Breast epithelium (tissue), 4 donors: ENCODE measurements around the gene MAL. TPM values are rescaled to one million over a fixed set of nuclear protein-coding genes. Genes with fewer than 3 reads are reported as not detected.

Source experiments
- DNase-seq, 2 donors: peaks; one replicate each; pipeline ENCODE4 v3.0.0-alpha.2; 2019; ENCODE audit warnings: low spot score in 2 of 2
- H3K27ac ChIP-seq, 2 donors: fragments of 200-600 bp; sonication (generic) in 1 of 2; one replicate each; pipeline ENCODE4 v1.5.1; 2016 to 2019; ENCODE audit warnings: mild to moderate bottlenecking in 1 of 2
- H3K27me3 ChIP-seq, 2 donors: fragments of 200-600 bp; sonication (generic) in 1 of 2; one replicate each; pipeline versions ENCODE4 v1.5.1 to v1.6.0; 2017 to 2019; ENCODE audit warnings: control low read depth in 1 of 2, mild to moderate bottlenecking in 1 of 2
- H3K36me3 ChIP-seq: fragments of 200-600 bp; one replicate; pipeline ENCODE4 v1.5.1; 2019
- H3K4me1 ChIP-seq, 2 donors: fragments of 200-600 bp; sonication (generic); one replicate each; pipeline ENCODE4 v1.5.1; 2016 to 2019; ENCODE audit warnings: control low read depth in 1 of 2
- H3K4me3 ChIP-seq, 3 donors: fragments of 200-600 bp; sonication (generic); 1 replicate in 2 of 3; 2 replicates in 1 of 3; pipeline ENCODE4 v1.5.1; 2016 to 2019; ENCODE audit warnings: mild to moderate bottlenecking in 3 of 3, moderate library complexity in 2 of 3
- H3K9me3 ChIP-seq, 2 donors: fragments of 200-600 bp; sonication (generic) in 1 of 2; one replicate each; pipeline ENCODE4 v1.5.1; 2016 to 2019; ENCODE audit warnings: control low read depth in 1 of 2
- POLR2A ChIP-seq: fragments of 450-650 bp; IDR thresholded peaks from one replicate; pipeline ENCODE4 v1.6.1; 2016; ENCODE audit warnings: antibody characterized with exemption, mild to moderate bottlenecking, moderate library complexity
- POLR2AphosphoS5 ChIP-seq, 3 donors: sonication (generic); formaldehyde crosslinking; IDR thresholded peaks; one replicate each; pipeline ENCODE4 v1.6.1; 2017; ENCODE audit warnings: antibody characterized with exemption in 3 of 3
- intact Hi-C: fragments of 100-400 bp; cut with DNase I; formaldehyde crosslinking; loops from one replicate; pipeline ENCODE4 v1.15.1; 2023; ENCODE audit warnings: low total_unique reads
- total RNA-seq, 3 donors: library from RNA; depleted of rRNA; stranded (reverse); fragments of >200 nt; gene quantifications; one replicate each; pipeline ENCODE4 v1.1.0, GENCODE V29; 2016
- TF ChIP-seq, protein P1 (sequence below), 3 donors: fragments of 450-650 bp; IDR thresholded peaks; one replicate each; pipeline ENCODE4 v1.5.1; 2016 to 2017; ENCODE audit warnings: antibody characterized with exemption in 3 of 3, mild to moderate bottlenecking in 3 of 3, moderate library complexity in 3 of 3

The MAL gene
- total RNA-seq, 3 donors from 2014 or later, result 0.32 to 2.3 TPM; not detected in 1

DNA sequence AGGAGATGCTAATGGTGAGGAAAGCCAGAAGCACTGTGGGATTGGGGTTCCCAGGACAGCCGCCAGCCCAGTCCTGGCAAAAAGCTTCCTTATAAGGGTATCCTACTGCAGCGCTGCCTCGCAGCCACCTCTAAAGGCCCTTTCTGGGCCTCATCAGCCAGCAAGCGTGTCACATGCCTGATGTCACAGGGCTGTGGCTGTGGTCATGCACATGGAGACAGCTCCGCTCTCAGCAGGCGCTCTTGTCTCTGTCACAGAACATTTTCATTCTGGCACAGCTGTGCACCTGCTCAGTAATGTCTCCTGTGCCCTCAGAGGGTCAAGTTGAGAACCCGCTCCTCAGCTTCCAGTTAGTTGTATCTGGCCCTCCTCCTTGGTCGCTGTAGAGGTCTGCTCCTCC is 17.7 kb upstream of the MAL start:
- TF ChIP-seq POLR2A, result no peak
- TF ChIP-seq, protein P1, sequence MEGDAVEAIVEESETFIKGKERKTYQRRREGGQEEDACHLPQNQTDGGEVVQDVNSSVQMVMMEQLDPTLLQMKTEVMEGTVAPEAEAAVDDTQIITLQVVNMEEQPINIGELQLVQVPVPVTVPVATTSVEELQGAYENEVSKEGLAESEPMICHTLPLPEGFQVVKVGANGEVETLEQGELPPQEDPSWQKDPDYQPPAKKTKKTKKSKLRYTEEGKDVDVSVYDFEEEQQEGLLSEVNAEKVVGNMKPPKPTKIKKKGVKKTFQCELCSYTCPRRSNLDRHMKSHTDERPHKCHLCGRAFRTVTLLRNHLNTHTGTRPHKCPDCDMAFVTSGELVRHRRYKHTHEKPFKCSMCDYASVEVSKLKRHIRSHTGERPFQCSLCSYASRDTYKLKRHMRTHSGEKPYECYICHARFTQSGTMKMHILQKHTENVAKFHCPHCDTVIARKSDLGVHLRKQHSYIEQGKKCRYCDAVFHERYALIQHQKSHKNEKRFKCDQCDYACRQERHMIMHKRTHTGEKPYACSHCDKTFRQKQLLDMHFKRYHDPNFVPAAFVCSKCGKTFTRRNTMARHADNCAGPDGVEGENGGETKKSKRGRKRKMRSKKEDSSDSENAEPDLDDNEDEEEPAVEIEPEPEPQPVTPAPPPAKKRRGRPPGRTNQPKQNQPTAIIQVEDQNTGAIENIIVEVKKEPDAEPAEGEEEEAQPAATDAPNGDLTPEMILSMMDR (IDR thresholded peaks at IDR 0.05), result no peak
- TF ChIP-seq POLR2AphosphoS5 (IDR thresholded peaks at IDR 0.05), result no peak
- no peaks in the 10 kb centered on the region for H3K36me3 ChIP-seq
- DNase-seq, result no peak
- H3K27ac ChIP-seq, result no peak overlapping the region
- no peak overlapping the region for H3K4me3 ChIP-seq
- intact Hi-C loops, result no loop called here
- H3K9me3 ChIP-seq, result no peaks in the 10 kb centered on the region
- H3K4me1 ChIP-seq, result no peaks in the 10 kb centered on the region
- H3K27me3 ChIP-seq, result no peaks in the 10 kb centered on the region

DNA sequence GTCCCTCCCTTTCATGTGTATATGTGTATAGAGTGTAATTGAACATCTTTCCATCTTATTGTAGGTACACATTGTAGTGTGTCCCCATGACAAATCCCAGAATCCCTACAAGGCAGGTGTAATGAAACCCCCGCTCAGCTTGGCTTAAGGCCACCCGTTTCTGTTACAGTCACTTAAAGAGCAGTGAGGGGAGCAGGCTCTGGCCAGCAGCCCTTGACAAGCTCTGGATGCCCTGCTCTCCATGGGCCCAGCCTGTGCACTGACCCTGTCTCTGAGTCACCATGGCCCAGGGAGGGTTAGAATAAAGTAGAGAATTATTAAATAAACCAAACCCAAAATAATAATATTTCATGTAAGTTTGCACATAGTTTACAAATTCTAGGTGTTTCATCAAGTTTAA is 17.2 kb upstream of the MAL start:
- no peak for DNase-seq
- H3K36me3 ChIP-seq, result no peaks in the 10 kb centered on the region
- H3K9me3 ChIP-seq, result no peaks in the 10 kb centered on the region
- TF ChIP-seq, protein P1 (IDR thresholded peaks at IDR 0.05), result no peak
- TF ChIP-seq POLR2A, result no peak
- TF ChIP-seq POLR2AphosphoS5 (IDR thresholded peaks at IDR 0.05), result no peak
- intact Hi-C loops, result no loop called here
- H3K27ac ChIP-seq, result no peak overlapping the region
- H3K4me3 ChIP-seq, result no peak overlapping the region
- no peaks in the 10 kb centered on the region for H3K27me3 ChIP-seq
- H3K4me1 ChIP-seq, result no peaks in the 10 kb centered on the region

DNA sequence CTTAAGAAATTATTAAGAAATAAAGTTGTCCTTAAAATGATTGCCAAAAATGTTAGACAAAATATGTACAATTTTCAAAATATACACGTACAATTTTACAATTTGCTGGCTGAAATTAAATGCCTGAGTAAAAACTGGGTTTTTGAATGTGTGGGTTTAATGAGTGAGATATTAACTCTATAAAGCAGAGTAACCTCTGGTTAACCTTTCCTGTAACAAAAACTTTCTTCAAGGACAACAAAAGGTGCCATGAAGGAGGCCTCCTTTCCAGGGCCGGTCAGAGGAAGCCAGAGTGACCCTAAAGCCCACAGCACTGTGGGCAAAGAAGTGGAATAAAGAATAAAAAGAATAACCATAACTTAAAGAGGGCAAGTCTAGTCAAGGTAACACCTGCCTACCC is 16.5 kb upstream of the MAL start:
- intact Hi-C loops, result no loop called here
- Histone ChIP-seq H3K27ac (no peak overlapping the region), H3K4me1 (no peaks in the 10 kb centered on the region), H3K4me3 (no peak overlapping the region), H3K27me3 (no peaks in the 10 kb centered on the region), H3K9me3 (no peaks in the 10 kb centered on the region), H3K36me3 (no peaks in the 10 kb centered on the region)
- TF ChIP-seq POLR2A (no peak), POLR2AphosphoS5 (IDR thresholded peaks at IDR 0.05) (no peak)
- TF ChIP-seq, protein P1 (IDR thresholded peaks at IDR 0.05), result no peak
- DNase-seq, result no peak

DNA sequence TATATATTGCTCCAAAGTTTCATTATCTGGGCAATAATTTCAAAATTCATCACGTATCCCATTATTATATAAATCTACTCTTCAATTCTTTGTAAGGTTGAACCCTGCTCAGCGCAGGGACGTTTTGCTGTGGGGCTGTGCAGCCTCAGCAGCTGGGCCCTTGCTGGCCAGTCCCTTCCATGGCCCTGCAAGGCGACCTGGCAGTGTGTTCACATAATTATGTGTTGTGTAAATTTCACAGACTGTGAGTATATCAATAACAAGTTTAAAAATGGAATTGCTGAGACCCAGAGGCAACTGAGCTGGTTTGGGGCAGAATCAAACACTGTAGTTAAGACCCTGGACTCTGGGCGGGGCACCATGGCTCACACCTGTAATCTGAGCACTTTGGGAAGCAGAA is 16.1 kb upstream of the MAL start:
- intact Hi-C loops, result no loop called here
- no peak for DNase-seq

DNA sequence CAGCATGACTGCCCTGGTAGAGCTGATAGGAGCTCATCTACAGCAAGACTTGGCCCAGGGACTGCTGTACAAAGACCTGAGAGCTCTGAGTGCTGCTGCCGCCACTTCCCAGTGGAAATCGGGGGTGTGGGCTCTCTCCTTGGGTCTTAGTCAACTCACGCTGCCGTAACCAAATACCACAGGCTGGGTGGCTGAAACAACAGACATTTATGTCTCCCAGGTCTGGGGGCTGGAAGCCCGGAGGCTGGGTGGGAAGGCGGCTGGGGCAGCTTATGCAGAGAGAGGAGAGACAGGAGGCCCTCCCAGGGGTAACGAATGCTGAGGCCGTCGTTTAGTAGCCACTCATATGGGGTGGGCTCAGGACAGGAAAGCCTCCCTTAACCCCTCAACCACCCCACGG is 15.4 kb upstream of the MAL start:
- TF ChIP-seq POLR2A, result no peak
- TF ChIP-seq, protein P1 (IDR thresholded peaks at IDR 0.05), result no peak
- TF ChIP-seq POLR2AphosphoS5 (IDR thresholded peaks at IDR 0.05), result no peak
- no peak for DNase-seq
- no peak overlapping the region for H3K4me3 ChIP-seq

More for the DNA sequence above, 16.1 kb upstream of the MAL start:
- no peak for TF ChIP-seq POLR2A
- no peak for TF ChIP-seq POLR2AphosphoS5 (IDR thresholded peaks at IDR 0.05)
- TF ChIP-seq, protein P1 (IDR thresholded peaks at IDR 0.05), result no peak
- H3K27me3 ChIP-seq, result no peaks in the 10 kb centered on the region
- H3K36me3 ChIP-seq, result no peaks in the 10 kb centered on the region
- no peaks in the 10 kb centered on the region for H3K9me3 ChIP-seq
- no peaks in the 10 kb centered on the region for H3K4me1 ChIP-seq
- H3K4me3 ChIP-seq, result no peak overlapping the region
- no peak overlapping the region for H3K27ac ChIP-seq

More for the DNA sequence above, 15.4 kb upstream of the MAL start:
- Histone ChIP-seq H3K27ac (no peak overlapping the region), H3K36me3 (no peaks in the 10 kb centered on the region), H3K27me3 (no peaks in the 10 kb centered on the region), H3K9me3 (no peaks in the 10 kb centered on the region), H3K4me1 (no peaks in the 10 kb centered on the region)
- intact Hi-C loops, result no loop called here
